ENCODE results near the gene PPP1R14C. TPM values are rescaled to one million over a fixed set of nuclear protein-coding genes. Genes with fewer than 3 reads are reported as not detected.

The PPP1R14C gene
- total and polyA plus RNA-seq, 2 experiments from 2014 or later, result 106 to 190 TPM

DNA sequence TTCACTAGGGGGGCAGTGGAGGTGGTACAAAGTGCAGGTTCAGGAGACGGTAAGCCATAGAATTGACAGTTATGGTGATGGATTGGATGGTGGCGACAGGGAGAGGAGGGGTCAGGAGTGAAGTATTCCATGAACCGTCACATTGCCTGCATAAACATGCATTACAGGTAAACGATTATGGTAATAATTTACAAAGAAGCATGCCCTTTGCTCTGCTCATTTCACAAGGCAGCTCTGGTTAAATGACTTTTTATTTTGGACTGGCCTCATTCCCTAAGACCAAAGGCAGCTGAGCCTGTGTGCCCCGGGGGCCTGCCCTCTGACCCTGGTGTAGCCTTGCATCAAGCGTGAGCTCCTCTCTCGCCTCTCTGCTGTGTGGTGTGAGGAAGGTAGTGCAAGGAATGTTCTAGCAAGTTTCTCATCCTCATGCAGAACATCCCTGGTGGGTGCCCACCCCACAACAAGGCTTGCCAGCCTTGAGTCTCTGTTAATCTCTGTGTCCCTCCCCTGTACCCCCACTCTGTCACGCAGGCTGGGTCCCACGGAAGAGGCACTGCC, 59.0 kb downstream of the PPP1R14C start:
- H3K27ac ChIP-seq, result no peak overlapping the region
- DNase-seq (ENCODE audit: low read depth in 1 of 2, low spot score in 1 of 2), result no peak

DNA sequence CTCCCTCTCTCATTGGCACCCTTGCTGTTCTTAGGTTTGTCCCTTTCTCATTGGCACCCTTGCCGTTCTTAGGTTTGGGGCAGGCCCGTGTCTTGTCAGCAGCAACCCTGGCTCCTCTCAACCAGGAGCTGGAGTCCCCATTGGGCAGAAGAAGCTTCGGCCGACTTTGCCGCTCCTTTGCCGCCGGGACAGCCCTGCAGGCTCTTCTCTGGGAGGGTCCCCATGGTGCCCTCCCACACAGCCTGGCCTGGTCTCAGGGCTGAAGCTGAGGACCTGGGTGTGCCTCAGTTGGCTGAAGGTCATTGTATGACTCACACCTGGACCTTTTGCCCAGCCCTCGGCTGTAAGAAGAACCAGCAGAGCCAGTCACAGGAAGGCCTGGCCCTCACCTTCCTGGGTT, 59.6 kb downstream of the PPP1R14C start:
- no peak overlapping the region for H3K27ac ChIP-seq

More for the DNA sequence above, 59.0 kb downstream of the PPP1R14C start:
- Histone ChIP-seq H3K4me1 (ENCODE audit: low read depth) (peaks cover 26% of the 10 kb centered on the region), H3K36me3 (no peaks in the 10 kb centered on the region), H3K27me3 (no peaks in the 10 kb centered on the region), H3K9me3 (ENCODE audit: low read depth) (no peaks in the 10 kb centered on the region), H3K4me3 (no peak overlapping the region)
- TF ChIP-seq, protein P1, sequence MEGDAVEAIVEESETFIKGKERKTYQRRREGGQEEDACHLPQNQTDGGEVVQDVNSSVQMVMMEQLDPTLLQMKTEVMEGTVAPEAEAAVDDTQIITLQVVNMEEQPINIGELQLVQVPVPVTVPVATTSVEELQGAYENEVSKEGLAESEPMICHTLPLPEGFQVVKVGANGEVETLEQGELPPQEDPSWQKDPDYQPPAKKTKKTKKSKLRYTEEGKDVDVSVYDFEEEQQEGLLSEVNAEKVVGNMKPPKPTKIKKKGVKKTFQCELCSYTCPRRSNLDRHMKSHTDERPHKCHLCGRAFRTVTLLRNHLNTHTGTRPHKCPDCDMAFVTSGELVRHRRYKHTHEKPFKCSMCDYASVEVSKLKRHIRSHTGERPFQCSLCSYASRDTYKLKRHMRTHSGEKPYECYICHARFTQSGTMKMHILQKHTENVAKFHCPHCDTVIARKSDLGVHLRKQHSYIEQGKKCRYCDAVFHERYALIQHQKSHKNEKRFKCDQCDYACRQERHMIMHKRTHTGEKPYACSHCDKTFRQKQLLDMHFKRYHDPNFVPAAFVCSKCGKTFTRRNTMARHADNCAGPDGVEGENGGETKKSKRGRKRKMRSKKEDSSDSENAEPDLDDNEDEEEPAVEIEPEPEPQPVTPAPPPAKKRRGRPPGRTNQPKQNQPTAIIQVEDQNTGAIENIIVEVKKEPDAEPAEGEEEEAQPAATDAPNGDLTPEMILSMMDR (IDR thresholded peaks at IDR 0.05; ENCODE audit: low read depth, low read length), result no peak

DNA sequence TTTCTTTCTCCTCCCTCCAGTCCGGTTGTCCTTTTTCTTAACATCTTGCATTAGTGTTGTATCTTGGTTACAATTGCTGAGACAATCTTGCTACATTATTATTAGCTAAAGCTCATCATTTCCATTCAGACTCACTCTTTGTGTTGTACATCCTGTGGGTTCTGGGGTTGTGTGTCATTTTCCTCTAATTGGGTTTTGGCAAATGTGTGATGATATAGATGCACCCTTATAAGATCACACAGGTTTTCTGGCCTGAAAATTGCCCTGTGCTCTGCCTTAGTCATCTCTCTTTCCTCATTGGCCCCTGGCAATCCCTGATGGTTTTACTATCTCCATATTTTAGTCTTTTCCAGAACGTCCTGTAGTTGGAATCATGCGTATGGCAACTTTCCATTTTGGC, 60.1 kb downstream of the PPP1R14C start:
- Histone ChIP-seq H3K9me3 (ENCODE audit: low read depth) (no peaks in the 10 kb centered on the region), H3K27me3 (no peaks in the 10 kb centered on the region), H3K4me1 (ENCODE audit: low read depth) (peaks cover 21% of the 10 kb centered on the region), H3K4me3 (no peak overlapping the region), H3K36me3 (no peaks in the 10 kb centered on the region), H3K27ac (no peak overlapping the region)
- DNase-seq (ENCODE audit: low read depth in 1 of 2, low spot score in 1 of 2), result no peak
- TF ChIP-seq, protein P1 (IDR thresholded peaks at IDR 0.05; ENCODE audit: low read depth, low read length), result no peak

More for the DNA sequence above, 59.6 kb downstream of the PPP1R14C start:
- TF ChIP-seq, protein P1 (IDR thresholded peaks at IDR 0.05; ENCODE audit: low read depth, low read length), result no peak
- Histone ChIP-seq H3K4me3 (no peak overlapping the region), H3K36me3 (no peaks in the 10 kb centered on the region), H3K9me3 (ENCODE audit: low read depth) (no peaks in the 10 kb centered on the region), H3K27me3 (no peaks in the 10 kb centered on the region), H3K4me1 (ENCODE audit: low read depth) (peaks cover 21% of the 10 kb centered on the region)
- no peak for DNase-seq (ENCODE audit: low read depth in 1 of 2, low spot score in 1 of 2)

DNA sequence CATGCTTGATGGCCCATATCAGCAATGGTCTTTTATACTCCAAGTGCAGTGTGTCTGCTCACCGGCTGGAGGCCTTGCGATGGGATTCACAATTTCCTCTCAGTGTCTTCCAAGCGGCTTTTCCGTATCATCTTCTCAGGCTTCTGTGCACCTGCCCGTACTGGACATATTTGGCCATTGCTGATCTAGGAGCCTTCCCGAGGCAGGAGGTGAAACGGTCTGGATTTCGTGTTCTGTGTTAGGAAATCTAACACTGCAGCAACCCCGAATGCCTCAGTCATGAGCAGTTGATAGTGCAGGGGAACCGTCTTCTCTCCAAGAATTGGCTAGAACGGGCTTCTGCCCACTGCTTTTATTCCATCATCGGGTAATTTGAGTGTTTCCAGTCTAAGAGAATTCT, 60.5 kb downstream of the PPP1R14C start:
- no peaks in the 10 kb centered on the region for H3K27me3 ChIP-seq
- no peak overlapping the region for H3K27ac ChIP-seq
- H3K4me3 ChIP-seq, result no peak overlapping the region
- no peaks in the 10 kb centered on the region for H3K9me3 ChIP-seq (ENCODE audit: low read depth)
- H3K36me3 ChIP-seq, result no peaks in the 10 kb centered on the region
- TF ChIP-seq, protein P1 (IDR thresholded peaks at IDR 0.05; ENCODE audit: low read depth, low read length), result no peak
- peaks cover 21% of the 10 kb centered on the region for H3K4me1 ChIP-seq (ENCODE audit: low read depth)
- no peak for DNase-seq (ENCODE audit: low read depth in 1 of 2, low spot score in 1 of 2)

DNA sequence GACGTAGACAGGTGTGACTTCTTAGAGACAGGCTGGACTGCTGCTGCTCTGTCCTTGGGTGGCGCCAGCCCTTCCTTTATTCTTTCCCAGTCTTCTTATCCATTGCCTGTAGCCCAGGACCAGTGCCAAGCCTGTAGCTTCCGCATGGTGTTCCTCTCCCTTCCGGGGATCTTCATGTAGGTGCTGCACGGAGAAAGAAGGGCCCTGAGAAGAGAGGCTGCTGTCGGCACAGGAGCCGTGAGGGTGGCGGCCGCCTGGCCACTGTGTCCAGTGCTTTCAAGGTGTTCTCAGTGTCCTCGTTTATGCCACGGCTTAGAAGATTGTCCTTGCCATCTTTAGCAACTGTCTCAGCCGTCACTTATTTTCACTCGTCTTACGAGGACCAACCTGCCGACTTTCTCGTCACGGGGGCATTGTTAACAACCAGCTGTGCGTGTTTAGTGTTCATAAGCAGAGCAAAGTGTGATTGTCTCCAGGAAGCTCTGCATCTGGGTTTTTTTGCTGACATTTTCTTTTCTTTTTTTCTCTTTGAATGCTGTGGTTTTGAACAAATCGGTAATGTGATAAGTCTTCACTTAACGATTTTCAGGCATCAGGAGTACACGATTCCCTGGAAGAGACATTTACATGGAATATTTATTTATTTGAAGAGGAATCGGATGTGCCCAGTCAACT, 61.2 kb downstream of the PPP1R14C start:
- TF ChIP-seq, protein P1 (IDR thresholded peaks at IDR 0.05; ENCODE audit: low read depth, low read length), result no peak
- no peak for DNase-seq (ENCODE audit: low read depth in 1 of 2, low spot score in 1 of 2)

More for the DNA sequence above, 61.2 kb downstream of the PPP1R14C start:
- Histone ChIP-seq H3K27ac (no peak overlapping the region), H3K4me3 (no peak overlapping the region), H3K9me3 (ENCODE audit: low read depth) (no peaks in the 10 kb centered on the region), H3K4me1 (ENCODE audit: low read depth) (peaks cover 17% of the 10 kb centered on the region), H3K27me3 (no peaks in the 10 kb centered on the region), H3K36me3 (no peaks in the 10 kb centered on the region)

Measured in cardiac muscle cell (in vitro differentiated cells and primary cell).